ENCODE data around the gene MLLT10.
A peak's percentile ranks its signal among the peaks of the same experiment; 100 is the strongest.

GRCh38 chr10:21751341-21752310 is 217.6 kb downstream of the MLLT10 start:
- TF ChIP-seq MAFK (IDR thresholded peaks at IDR 0.05; ENCODE audit: low read depth, low read length) (no peak), RNF2 (IDR thresholded peaks at IDR 0.05; ENCODE audit: borderline replicate concordance, low read depth, low read length, missing control alignments, poor library complexity, severe bottlenecking) (no peak), POLR2A (IDR thresholded peaks at IDR 0.05; ENCODE audit: control extremely low read depth in 1 of 2, low read depth in 2 of 2, low read length in 2 of 2) (peak in 1 of 2 experiments; percentile 47; a peak in 1 of 3 replicates), TCF12 (IDR thresholded peaks at IDR 0.05; ENCODE audit: low read depth, low read length) (peak; percentile 75), TBP (IDR thresholded peaks at IDR 0.05; ENCODE audit: low read depth, low read length) (no peak), SRF (IDR thresholded peaks at IDR 0.05; ENCODE audit: low read depth, low read length) (peak; percentile 98), CHD1 (IDR thresholded peaks at IDR 0.05; ENCODE audit: low read depth, low read length) (no peak), HDAC6 (IDR thresholded peaks at IDR 0.05; ENCODE audit: low read depth, low read length) (no peak)
- TF ChIP-seq, protein P1, sequence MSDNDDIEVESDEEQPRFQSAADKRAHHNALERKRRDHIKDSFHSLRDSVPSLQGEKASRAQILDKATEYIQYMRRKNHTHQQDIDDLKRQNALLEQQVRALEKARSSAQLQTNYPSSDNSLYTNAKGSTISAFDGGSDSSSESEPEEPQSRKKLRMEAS (IDR thresholded peaks at IDR 0.05), result no peak
- TF ChIP-seq, protein P2, sequence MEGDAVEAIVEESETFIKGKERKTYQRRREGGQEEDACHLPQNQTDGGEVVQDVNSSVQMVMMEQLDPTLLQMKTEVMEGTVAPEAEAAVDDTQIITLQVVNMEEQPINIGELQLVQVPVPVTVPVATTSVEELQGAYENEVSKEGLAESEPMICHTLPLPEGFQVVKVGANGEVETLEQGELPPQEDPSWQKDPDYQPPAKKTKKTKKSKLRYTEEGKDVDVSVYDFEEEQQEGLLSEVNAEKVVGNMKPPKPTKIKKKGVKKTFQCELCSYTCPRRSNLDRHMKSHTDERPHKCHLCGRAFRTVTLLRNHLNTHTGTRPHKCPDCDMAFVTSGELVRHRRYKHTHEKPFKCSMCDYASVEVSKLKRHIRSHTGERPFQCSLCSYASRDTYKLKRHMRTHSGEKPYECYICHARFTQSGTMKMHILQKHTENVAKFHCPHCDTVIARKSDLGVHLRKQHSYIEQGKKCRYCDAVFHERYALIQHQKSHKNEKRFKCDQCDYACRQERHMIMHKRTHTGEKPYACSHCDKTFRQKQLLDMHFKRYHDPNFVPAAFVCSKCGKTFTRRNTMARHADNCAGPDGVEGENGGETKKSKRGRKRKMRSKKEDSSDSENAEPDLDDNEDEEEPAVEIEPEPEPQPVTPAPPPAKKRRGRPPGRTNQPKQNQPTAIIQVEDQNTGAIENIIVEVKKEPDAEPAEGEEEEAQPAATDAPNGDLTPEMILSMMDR (IDR thresholded peaks at IDR 0.05; ENCODE audit: control extremely low read depth in 1 of 3, insufficient read depth in 1 of 3, low read depth in 1 of 3, low read length in 3 of 3), result no peak
